Suprapubic skin (tissue), 3 donors: Measurements from ENCODE around the gene TNIK.

Source experiments
- POLR2A ChIP-seq, 2 donors: fragments of 450-650 bp; IDR thresholded peaks; one replicate each; pipeline ENCODE4 v1.6.1; 2017; ENCODE audit warnings: antibody characterized with exemption in 2 of 2, mild to moderate bottlenecking in 2 of 2, moderate library complexity in 2 of 2
- TF ChIP-seq, protein P1 (sequence below), 2 donors: fragments of 200-600 bp in 1 of 2; fragments of 450-650 bp in 1 of 2; sonication (generic) in 1 of 2; IDR thresholded peaks; one replicate each; pipeline ENCODE4 v1.5.1; 2016 to 2019; ENCODE audit warnings: antibody characterized with exemption in 2 of 2, mild to moderate bottlenecking in 1 of 2, moderate library complexity in 1 of 2

DNA sequence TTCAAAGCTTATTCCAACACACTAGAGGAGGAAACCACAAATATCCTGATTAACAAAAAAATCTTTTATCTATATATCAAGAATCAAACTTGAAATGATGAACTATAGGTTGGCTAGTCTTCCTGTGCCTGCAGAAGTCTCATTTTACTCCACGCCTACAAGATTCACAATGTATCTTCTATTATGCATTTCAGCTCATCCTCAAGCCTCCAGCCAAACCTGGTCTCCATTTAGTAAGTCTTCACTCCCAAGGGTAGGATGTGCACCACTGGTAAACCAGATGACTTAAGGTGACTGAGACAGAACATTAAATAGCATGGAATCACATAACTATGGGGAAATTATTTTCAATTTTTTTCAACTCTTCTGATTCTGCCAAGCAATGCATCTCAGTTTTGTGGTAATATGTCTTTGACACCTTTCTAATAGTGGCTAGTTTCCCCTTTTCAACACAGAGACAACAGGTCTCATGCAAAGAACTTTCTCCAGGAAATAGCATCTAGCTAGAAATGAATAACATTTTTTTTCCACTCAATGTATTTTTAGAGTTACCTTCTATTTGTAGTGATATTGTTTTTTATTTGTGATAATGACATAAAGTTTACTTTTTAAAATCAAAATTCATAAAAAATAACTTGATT lies 166.9 kb downstream of the TNIK start:
- TF ChIP-seq, protein P1, sequence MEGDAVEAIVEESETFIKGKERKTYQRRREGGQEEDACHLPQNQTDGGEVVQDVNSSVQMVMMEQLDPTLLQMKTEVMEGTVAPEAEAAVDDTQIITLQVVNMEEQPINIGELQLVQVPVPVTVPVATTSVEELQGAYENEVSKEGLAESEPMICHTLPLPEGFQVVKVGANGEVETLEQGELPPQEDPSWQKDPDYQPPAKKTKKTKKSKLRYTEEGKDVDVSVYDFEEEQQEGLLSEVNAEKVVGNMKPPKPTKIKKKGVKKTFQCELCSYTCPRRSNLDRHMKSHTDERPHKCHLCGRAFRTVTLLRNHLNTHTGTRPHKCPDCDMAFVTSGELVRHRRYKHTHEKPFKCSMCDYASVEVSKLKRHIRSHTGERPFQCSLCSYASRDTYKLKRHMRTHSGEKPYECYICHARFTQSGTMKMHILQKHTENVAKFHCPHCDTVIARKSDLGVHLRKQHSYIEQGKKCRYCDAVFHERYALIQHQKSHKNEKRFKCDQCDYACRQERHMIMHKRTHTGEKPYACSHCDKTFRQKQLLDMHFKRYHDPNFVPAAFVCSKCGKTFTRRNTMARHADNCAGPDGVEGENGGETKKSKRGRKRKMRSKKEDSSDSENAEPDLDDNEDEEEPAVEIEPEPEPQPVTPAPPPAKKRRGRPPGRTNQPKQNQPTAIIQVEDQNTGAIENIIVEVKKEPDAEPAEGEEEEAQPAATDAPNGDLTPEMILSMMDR (IDR thresholded peaks at IDR 0.05): no peak
- TF ChIP-seq POLR2A (IDR thresholded peaks at IDR 0.05): no peak
